ENCODE results near the gene EHBP1.
"Not testable (repeated sequence)": the region's sequence is repeated elsewhere in the genome, so short reads cannot be mapped to it uniquely, and the experiment has no call there.

EHBP1 gene

DNA sequence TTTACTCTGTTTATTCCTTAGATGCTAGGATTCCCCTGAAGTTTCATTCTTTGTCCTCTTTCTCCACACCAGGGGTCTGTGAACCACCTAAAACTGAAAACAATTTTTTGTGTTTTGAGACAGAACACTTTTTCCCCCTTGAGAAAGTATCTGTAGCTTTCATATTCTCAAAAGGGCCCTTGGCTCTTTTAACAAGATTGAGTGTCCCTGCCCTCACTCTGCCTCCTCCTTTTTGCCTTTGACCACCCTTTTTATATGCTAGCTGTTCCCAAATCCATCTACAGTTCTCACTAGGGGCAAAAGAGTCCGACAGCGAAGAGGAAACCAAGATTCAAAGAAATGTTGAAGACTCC lies 883 bp upstream of the EHBP1 start:
- no peak for DNase-seq (ENCODE audit: insufficient read length, low spot score)
- no peak for FAIRE-seq

DNA sequence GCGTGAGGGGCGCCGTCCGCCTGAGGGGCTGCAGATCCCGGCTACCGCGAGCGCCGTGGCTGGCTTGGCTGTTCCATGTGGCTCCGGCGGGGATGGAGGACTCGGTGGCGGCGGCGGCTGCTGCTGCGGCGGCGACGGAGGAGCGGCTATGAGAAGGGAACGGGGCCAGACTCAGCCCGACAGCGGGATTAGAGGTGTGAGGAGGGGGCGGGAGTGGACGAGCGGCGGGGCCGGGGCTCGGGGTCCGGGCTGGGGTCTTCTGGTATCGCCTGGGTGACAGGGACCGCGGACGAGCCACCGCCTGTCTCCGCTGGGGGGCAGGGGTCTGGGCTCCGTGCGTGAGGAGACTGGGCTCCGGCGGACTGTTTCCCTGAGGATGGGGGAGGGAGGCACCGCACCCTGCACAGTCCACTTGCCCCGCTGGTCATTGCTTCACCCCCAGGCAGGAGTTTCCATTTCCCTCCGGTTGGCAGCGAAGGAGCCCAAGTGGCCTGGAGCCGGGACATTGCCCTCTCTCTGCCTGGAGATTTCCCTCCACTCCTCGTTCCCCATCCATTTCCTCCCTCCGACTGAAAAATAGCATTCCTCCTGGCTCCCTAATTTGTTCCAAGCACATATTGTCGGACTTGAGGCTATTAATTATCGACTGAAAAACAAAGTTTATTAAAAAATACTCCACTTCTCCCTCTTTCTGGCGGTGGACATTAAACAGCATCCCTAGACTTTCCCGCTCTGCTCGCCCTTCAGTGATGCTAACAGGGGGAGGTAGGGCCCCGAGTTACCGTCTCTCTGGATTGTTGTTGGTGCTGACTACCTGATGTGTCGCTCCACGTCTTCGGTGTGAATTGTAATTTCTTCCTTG lies 577 bp downstream of the EHBP1 start:
- FAIRE-seq (peak; percentile 31), DNase-seq (ENCODE audit: insufficient read length, low spot score) (peak; percentile 52)

DNA sequence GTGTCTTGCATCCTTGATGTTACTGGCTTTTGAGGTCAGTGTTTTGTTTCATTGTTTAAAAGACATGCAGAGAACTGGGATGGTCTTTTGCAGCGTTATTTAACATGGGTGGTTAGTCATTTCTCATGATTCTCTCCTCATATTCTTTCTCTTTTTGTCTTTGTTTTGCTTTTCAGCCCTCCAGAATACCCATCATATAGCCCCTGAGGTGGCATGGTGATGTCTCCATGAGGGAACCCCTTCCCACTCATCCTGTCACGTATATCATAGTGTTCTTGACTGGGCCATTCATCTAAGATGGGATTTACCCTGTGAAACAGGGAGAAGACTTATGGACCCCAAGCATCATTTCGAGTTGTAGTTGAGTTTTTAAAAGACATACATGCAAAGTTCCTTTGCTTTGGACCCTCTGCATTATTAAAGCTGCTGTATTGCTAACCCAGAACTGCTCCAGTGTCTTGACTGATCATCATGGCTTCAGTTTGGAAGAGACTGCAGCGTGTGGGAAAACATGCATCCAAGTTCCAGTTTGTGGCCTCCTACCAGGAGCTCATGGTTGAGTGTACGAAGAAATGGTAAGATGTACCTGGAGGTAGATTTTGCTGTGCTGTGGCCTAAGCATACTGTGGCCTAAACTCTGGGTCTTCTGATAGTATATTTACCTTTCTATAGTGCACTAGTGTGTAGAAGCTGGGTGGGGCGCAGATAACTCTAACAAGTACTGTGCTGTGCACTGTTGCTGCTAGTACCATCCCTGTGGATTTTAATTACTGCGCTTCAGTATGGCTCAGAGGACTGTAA lies 1.4 kb downstream of the EHBP1 start:
- FAIRE-seq (no peak), DNase-seq (ENCODE audit: insufficient read length, low spot score) (no peak)

DNA sequence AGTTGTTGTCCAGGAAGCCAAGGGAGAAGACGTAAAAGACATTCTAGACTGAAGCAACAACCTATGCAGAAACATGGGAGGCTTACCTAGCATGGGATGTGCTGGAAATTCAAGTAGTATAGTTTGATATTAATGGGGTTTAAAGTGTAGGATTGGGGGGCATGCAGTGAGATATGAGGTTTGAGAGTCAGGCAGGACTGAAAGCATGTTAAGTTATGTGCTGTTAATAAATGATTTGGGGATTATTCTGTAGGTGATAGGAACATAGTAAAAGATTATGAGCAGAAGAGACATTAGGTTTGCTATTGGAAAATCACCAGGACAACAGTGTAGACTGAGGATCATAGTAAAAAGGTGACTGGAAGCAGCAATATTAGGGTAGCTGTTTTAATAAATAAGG lies 3.2 kb downstream of the EHBP1 start:
- DNase-seq (ENCODE audit: insufficient read length, low spot score) (no peak), FAIRE-seq (no peak)

DNA sequence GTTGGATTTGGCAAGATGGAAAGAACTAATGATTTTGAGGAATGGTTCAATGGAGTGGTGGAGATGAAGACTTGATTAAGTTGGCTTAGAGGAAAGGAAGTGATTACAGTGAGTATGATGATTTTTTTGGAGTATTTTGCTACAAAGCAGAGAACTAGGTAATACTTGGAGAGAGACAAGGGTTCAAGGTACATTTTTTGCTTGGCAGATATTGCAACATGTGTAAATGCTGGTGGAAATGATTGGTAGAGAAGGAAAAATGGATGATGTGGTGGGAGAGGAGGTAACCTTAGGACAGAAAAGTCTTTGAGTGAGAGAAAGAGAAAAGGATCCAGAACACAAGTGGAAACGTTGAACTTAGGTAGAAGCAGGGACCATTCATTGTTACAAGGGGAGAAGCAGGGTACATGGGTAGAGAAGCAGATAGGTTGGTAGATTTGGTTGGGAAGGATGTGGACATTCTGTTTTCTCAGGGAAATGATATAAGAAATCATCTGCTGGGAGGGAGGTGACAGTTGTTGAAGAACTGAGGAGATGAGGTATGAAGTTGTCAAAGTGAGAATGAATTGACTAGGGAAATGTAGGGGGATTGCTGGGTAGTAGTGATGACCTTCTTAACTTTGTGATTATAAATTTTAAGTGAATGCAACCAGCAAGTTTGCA lies 6.5 kb downstream of the EHBP1 start:
- FAIRE-seq = peak; percentile 71

DNA sequence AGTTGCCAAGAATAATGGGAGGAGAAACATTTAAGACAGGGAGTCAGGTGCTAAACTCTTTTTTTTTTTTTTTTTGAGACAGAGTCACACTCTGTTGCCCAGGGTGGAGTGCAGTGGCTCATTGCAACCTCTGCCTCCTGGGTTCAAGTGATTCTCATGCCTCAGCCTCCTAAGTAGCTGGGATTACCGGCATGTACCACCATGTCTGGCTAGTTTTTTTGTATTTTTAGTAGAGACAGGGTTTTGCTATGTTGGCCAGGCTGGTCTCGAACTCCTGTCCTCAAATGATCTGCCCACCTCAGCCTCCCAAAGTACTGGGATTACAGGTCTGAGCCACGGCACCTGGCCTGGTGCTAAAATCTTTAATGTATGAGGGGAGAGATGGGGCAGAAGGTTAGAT lies 7.7 kb downstream of the EHBP1 start:
- DNase-seq (ENCODE audit: insufficient read length, low spot score); FAIRE-seq: not testable (repeated sequence)

More for the DNA sequence above, 6.5 kb downstream of the EHBP1 start:
- DNase-seq (ENCODE audit: insufficient read length, low spot score) = no peak

DNA sequence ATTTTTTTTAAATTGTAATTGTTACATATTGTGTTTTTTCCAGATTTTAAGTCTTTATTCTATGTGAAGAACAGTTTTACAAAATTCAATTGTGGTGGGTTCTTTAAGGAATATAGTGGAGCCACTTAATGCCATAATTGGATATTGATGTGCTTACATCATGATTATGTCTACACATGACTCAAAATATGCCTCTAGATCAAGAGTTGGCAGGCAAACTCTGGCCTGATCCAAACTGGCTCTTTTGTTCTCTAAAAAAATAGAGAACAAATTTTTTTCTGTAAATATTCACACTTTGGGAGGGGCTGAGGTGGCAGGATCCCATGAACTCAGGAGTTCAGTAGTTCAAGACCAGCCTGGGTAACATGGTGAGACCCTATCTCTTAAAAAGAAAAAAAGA lies 8.3 kb downstream of the EHBP1 start:
- FAIRE-seq (no peak), DNase-seq (ENCODE audit: insufficient read length, low spot score) (no peak)

DNA sequence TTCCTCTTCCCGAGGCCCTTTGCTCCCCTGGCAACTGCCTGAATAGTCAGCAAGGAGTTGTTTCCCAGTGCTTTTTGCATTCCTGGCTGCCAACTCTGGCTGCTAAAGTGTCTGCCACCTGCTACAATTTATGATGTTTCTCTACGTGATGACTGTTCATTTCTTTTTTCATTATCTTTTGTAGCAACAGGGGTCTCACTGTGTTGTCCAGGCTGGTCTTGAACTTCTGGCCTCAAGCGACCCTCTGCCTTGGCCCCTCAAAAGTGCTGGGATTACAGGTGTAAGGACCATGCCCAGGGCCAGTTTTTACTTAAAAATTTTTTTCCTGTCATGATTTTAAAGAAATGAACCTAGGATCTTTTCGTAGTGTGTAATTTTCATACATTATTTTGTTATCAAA lies 11.3 kb downstream of the EHBP1 start:
- DNase-seq (ENCODE audit: insufficient read length, low spot score) (no peak), FAIRE-seq (no peak)

DNA sequence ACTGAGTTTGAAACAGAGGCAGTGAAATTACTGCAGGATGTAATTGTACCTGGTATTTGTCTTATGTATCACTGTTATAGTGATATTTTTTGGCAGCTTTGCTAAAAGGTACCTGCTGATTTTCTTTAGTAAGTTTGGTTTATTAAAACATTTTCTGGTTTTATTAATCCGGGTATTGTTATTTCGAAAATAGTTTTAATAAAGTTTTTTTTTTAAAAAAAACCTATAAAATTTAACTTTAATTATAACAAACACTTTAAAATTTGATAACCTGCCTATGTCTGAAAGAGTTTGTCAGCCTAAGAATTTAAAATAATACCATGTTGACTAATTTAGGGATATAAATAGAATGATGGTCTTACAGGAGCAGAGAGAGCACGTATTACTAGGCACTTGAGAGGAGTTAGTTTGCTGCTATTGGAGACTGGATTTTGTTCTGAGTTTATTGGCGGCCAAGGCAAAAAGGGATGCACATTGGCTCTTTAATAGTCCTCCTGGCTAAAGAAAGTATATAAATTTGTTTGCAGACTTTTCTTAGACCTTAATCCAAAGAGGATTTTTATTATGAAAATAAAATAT lies 12.1 kb downstream of the EHBP1 start:
- FAIRE-seq = no peak

DNA sequence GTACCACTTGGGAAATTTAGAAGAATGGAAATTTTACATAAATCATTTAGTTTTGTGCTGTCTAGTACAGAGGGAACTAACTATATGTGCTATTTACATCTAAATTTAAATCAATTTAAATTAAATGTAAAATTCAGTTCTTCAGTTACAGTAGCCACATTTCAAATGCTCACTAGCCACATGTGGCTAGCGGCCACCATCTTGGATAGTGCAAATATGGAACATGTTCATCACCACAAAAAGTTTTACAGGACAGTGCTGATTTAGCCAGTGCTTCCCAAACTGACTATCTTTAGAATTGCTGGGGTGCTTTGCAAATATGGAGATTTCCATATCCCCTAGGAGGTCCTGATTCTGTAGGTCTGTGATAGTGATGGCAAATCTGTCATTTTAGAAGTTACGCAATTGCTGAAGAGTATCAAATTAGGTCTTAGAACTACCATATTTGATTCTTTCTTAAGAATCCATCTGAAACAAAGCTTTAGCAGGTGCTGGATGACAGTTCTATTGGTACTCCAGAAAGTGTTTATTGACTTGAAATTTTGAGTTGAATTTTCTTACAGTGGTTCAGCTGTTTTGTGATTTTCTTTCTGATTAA lies 12.8 kb downstream of the EHBP1 start:
- DNase-seq (ENCODE audit: insufficient read length, low spot score) (no peak), FAIRE-seq (no peak)

More for the DNA sequence above, 12.1 kb downstream of the EHBP1 start:
- DNase-seq (ENCODE audit: insufficient read length, low spot score) = no peak

DNA sequence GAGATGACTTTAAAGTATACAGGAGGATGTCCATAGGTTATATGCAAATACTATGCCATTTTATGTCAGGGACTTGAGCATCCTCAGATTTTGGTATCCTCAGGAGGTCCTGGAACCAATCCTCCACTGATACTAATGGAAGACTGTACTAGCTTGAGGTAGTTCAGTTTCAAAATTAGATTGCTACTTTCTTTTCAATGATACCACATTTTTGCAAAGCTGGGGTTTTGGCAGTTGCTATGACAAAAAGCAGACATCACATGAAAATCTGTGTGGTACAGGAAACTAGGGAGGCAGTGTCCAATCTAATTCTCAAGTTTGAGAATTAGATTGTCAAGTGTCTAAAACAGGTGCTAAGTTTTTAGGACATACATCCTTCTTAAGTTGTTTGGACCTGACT lies 14.2 kb downstream of the EHBP1 start:
- FAIRE-seq = no peak

DNA sequence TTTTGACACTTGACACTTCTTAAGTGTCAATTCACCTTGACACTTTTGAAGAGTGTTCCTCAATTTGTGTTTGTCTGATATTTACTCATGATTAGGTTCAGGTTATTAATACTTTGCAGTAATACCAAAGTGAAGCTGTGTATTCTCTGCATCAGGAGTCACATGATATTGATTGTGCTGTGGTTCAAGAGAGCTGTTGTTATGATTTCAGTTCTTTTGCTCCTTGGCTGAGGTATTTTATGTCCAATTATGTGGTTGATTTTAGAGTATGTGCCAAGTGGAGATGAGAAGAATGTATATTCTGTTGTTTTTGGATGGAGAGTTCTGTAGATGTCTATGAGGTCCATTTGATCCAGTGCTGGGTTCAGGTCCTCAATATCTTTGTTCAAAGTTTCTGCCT lies 17.2 kb downstream of the EHBP1 start:
- FAIRE-seq = no peak
- DNase-seq (ENCODE audit: insufficient read length, low spot score) = no peak

More for the DNA sequence above, 14.2 kb downstream of the EHBP1 start:
- no peak for DNase-seq (ENCODE audit: insufficient read length, low spot score)

DNA sequence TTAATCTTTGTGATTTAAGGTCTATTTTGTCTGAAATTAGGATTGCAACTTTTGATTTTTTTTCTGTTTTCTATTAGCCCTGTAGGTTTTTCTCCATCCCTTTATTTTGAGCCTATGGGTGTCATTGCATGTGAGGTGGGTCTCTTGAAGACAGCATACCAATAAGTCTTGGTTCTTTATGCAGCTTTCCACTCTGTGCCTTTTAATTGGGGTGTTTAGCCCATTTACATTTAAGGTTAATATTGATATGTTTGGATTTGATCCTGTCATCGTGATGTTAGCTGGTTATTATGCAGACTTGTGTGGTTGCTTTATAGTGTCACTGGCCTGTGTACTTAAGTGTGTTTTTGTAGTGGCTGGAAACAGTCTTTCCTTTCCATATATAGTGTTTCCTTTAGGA lies 17.7 kb downstream of the EHBP1 start:
- DNase-seq (ENCODE audit: insufficient read length, low spot score) = no peak
- no peak for FAIRE-seq

DNA sequence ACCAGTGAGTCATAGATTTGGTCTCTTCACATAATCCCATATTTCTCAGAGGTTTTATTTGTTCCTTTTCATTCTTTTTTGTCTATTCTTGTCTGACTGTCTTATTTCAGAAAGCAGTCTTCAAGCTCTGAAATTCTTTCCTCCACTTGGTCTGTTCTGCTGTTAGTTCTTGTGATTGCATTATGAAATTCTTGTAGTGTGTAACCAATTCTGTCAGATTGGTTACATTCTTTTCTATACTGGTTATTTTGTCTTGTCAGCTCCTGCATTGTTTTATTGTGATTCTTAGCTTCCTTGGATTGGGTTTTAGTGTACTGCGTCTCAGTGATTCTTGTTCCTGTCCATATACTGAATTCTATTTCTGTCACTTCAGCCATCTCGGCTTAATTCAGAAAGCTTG lies 18.6 kb downstream of the EHBP1 start:
- FAIRE-seq = no peak
- no peak for DNase-seq (ENCODE audit: insufficient read length, low spot score)

DNA sequence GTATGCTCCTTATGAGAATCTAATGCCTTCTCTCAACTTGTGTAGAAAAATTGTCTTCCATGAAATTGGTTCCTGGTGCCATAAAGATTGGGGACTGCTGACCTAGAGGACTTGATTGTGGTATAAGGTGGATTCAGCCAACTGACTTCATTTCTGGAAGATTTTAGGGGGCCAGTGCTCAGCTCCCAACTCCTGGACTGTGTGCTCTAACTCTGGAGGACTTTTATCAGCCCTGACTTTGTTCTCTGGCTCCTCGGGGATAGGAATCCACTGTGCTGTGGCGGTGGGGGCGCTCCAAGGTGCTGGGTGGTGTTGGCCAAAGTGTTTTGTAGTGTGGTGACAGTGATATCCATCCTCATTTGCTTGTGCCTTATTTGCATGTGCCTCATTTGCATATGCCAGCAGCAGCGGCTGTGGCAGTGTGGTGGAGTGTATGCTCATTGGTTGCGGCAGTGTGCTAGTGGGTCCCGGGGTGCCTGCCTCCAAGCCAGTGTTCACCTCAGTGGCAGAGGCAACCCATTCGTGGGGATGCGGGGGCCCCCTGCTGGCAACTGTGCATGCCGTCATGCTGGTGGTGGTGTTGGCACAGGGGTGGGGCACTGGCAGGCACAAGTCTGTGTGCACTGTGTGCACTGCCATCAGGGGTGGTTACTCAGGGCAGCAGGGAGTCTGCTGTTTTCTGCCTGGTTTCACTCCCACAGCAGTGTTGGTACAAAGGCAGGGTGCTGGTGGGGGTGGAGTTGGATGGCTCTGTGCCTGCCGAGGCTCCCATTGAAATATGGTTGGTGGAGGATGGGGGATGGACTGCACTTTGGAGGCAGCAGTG lies 19.6 kb downstream of the EHBP1 start:
- FAIRE-seq (peak; percentile 92), DNase-seq (ENCODE audit: insufficient read length, low spot score) (peak; percentile 30)

DNA sequence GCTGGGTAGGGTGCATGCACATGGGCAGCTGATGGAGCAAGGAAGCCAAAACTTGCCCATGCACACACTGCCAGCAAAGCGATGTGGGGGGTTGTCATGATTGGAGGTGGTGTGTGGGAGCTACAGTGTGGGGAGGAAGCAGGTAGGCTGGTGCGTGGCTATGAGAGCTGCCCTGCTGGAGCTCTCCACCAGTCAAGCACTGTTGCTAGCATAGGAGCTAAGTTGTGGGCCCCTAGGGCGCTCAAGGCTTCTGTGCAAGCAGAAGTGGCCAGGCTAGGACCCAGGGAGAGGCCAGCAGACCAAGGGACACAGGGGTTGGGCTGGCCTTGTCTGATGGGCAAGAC lies 20.2 kb downstream of the EHBP1 start:
- DNase-seq (ENCODE audit: insufficient read length, low spot score) (no peak), FAIRE-seq (no peak)

DNA sequence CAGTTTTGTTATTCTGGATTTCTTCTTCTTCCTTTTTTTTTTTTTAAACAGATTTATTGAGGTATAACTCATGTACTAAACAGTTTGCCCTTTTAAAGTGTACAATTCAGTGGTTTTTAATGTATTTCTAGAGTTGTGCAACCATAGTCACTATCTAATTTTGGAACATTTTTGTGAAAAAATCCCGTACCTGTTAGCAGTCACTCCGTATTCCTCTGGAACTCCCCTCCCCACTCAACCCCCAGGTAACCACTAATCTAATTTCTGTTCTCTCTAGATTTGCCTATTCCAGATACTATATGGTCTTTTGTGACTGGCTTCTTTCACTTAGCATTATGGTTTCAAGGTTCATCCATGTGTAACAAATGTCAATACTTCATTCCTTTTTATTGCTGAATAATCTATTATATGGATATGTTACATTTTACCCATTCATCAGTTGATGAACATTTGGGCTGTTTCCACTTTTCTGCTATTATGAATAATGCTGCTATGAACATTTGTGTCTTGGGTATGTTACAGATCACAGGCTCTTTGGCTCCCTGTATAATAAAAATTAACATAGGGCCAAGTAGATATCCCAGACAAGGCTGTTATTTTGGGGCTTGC lies 21.9 kb downstream of the EHBP1 start:
- DNase-seq (ENCODE audit: insufficient read length, low spot score) = no peak
- FAIRE-seq = no peak

DNA sequence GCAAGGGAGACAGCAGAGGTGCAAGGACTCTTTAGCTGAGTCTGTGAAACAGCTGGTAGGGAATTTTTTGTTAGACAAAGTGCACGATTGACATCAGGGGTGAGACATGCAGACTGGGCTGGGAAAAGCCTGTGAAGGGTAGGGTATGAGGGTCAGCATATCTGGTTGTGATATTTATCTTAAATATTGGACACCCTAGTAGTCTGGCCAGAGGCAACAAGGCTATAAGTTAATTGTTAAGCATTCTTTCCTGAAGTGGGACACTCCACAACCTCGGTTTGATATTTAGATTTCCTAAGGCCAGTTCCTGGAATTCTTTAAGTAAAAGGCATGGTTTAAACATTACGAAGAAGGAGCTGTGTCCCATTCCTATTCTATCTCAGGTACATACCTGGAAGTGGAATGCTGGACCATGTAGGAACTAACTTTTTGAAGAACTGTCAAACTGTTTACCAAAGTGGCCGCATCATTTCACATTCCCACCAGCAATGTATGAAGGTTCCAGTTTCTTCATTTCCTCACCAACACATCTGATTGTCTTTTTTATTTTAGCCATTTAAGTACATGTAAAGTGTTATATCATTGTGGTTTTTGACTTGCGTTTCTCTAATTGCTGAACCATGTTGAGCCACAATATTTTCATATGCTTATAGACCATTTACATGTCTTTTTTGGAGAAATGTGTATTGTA lies 22.5 kb downstream of the EHBP1 start:
- DNase-seq (ENCODE audit: insufficient read length, low spot score) = no peak
- no peak for FAIRE-seq

DNA sequence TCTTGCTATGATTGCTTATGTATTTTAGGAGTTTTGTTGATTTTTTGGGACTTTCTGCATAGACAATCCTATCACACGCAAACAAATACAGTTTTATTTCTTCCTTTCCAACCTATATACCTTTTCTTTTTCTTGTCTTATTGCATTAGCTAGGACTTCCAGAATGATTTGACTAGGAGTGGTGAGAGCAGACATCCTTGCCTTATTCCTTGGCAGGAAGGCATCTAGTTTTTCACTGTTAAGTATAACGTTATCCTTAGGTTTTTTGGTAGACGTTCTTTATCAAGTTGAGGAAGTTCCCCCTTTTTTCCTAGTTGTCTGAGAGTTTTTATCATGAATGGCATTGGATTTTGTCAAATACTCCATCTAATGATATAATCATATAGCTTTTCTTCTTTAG lies 25.8 kb downstream of the EHBP1 start:
- DNase-seq (ENCODE audit: insufficient read length, low spot score) (no peak), FAIRE-seq (no peak)
